Measurements from ENCODE around the gene C4B.
"Not testable (repeated sequence)": the region's sequence is repeated elsewhere in the genome, so short reads cannot be mapped to it uniquely, and the experiment has no call there.

C4B gene

GRCh38 chr6:32056254-32056653 lies 41.7 kb downstream of the C4B start:
- ChIA-PET CTCF (no interaction called here), POLR2A (no interaction called here)
- no peak for DNase-seq (ENCODE audit: extremely low spot score)
- TF ChIP-seq FOXA1 (IDR thresholded peaks at IDR 0.05) (no peak), NFRKB (IDR thresholded peaks at IDR 0.05) (no peak), LEF1 (IDR thresholded peaks at IDR 0.05; ENCODE audit: borderline replicate concordance) (no peak), HDGF (IDR thresholded peaks at IDR 0.05; ENCODE audit: borderline replicate concordance) (no peak), L3MBTL2 (conservative IDR thresholded peaks at IDR 0.05) (no peak), CTBP1 (IDR thresholded peaks at IDR 0.05; ENCODE audit: borderline replicate concordance) (no peak), ELF4 (IDR thresholded peaks at IDR 0.05) (no peak), SP1 (IDR thresholded peaks at IDR 0.05) (no peak), ARNT (IDR thresholded peaks at IDR 0.05) (no peak), TARDBP (IDR thresholded peaks at IDR 0.05) (no peak), ZNF384 (IDR thresholded peaks at IDR 0.05) (no peak), BHLHE40 (IDR thresholded peaks at IDR 0.05; ENCODE audit: borderline replicate concordance) (no peak), FOXK2 (IDR thresholded peaks at IDR 0.05) (no peak), SUZ12 (IDR thresholded peaks at IDR 0.05) (no peak), FOXM1 (IDR thresholded peaks at IDR 0.05; ENCODE audit: borderline replicate concordance) (no peak)
- TF ChIP-seq, protein P1, sequence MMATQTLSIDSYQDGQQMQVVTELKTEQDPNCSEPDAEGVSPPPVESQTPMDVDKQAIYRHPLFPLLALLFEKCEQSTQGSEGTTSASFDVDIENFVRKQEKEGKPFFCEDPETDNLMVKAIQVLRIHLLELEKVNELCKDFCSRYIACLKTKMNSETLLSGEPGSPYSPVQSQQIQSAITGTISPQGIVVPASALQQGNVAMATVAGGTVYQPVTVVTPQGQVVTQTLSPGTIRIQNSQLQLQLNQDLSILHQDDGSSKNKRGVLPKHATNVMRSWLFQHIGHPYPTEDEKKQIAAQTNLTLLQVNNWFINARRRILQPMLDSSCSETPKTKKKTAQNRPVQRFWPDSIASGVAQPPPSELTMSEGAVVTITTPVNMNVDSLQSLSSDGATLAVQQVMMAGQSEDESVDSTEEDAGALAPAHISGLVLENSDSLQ (IDR thresholded peaks at IDR 0.05): no peak

DNA sequence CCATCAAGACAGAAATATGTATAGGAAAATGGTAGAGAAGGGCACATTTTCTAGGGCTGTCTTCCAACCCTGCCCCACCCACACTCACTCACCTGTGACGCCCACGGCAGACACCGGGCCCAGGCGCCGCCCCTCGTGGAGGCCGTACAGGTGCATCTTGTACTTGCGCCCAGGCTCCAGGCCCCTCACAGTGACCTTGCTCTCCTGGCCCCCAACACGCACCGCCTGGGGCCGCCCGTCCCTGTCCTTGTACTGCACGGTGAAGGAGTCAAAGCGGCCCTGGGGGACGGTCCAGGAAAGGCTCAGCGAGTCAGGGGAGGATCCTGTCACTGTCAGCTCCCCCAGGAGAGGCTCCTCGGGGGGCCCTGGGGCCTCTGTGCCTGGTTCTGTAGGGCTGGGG lies 43.4 kb downstream of the C4B start:
- TF ChIP-seq SUZ12 (IDR thresholded peaks at IDR 0.05) (no peak), HDGF (IDR thresholded peaks at IDR 0.05; ENCODE audit: borderline replicate concordance) (no peak), LEF1 (IDR thresholded peaks at IDR 0.05; ENCODE audit: borderline replicate concordance) (no peak), NFRKB (IDR thresholded peaks at IDR 0.05) (no peak), L3MBTL2 (conservative IDR thresholded peaks at IDR 0.05) (no peak), ARNT (IDR thresholded peaks at IDR 0.05) (no peak), FOXK2 (IDR thresholded peaks at IDR 0.05) (no peak), CTBP1 (IDR thresholded peaks at IDR 0.05; ENCODE audit: borderline replicate concordance) (no peak), ELF4 (IDR thresholded peaks at IDR 0.05) (no peak), ZNF384 (IDR thresholded peaks at IDR 0.05) (no peak), TARDBP (IDR thresholded peaks at IDR 0.05) (no peak), BHLHE40 (IDR thresholded peaks at IDR 0.05; ENCODE audit: borderline replicate concordance) (no peak), SP1 (IDR thresholded peaks at IDR 0.05) (no peak), FOXM1 (IDR thresholded peaks at IDR 0.05; ENCODE audit: borderline replicate concordance) (no peak), FOXA1 (IDR thresholded peaks at IDR 0.05) (no peak)
- TF ChIP-seq, protein P1 (IDR thresholded peaks at IDR 0.05): no peak
- ChIA-PET POLR2A (no interaction called here), CTCF (no interaction called here)
- no peak for DNase-seq (ENCODE audit: extremely low spot score)

DNA sequence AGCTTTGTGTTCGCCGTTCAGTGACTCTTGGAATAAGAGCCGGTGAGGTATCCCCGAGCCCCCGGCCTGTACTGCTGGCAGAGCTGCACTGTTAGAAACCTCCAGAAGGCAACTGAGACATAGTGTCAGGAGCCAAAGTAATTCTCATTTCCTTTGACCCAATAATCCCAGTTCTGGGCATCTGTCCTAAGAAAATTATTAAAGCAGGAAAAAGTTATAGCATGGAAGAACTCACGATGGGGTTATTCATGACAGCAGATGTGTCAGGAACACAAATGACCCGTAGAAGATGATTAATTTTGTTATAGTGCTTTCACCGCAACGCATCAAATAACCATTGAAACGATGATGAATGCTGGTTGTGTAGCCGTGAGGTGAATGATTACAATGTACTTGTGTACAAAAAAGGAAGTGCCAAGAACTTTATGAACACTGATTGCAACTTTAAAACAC lies 43.9 kb downstream of the C4B start:
- no peak for TF ChIP-seq SP1 (IDR thresholded peaks at IDR 0.05)
- TF ChIP-seq TARDBP (IDR thresholded peaks at IDR 0.05): no peak
- TF ChIP-seq ZNF384 (IDR thresholded peaks at IDR 0.05): no peak
- no peak for TF ChIP-seq CTBP1 (IDR thresholded peaks at IDR 0.05; ENCODE audit: borderline replicate concordance)
- no peak for TF ChIP-seq BHLHE40 (IDR thresholded peaks at IDR 0.05; ENCODE audit: borderline replicate concordance)
- no peak for TF ChIP-seq FOXK2 (IDR thresholded peaks at IDR 0.05)
- no peak for TF ChIP-seq NFRKB (IDR thresholded peaks at IDR 0.05)
- ChIA-PET CTCF (no interaction called here), POLR2A (no interaction called here)
- DNase-seq (ENCODE audit: extremely low spot score): no peak

GRCh38 chr6:32060966-32061655 lies 46.5 kb downstream of the C4B start:
- DNase-seq (ENCODE audit: extremely low spot score): no peak
- TF ChIP-seq ELF4 (IDR thresholded peaks at IDR 0.05) (no peak), SUZ12 (IDR thresholded peaks at IDR 0.05) (no peak), L3MBTL2 (conservative IDR thresholded peaks at IDR 0.05) (no peak), FOXM1 (IDR thresholded peaks at IDR 0.05; ENCODE audit: borderline replicate concordance) (no peak), TARDBP (IDR thresholded peaks at IDR 0.05) (no peak), CTBP1 (IDR thresholded peaks at IDR 0.05; ENCODE audit: borderline replicate concordance) (no peak), HDGF (IDR thresholded peaks at IDR 0.05; ENCODE audit: borderline replicate concordance) (no peak), ARNT (IDR thresholded peaks at IDR 0.05) (no peak), LEF1 (IDR thresholded peaks at IDR 0.05; ENCODE audit: borderline replicate concordance) (no peak), FOXK2 (IDR thresholded peaks at IDR 0.05) (no peak), NFRKB (IDR thresholded peaks at IDR 0.05) (no peak), BHLHE40 (IDR thresholded peaks at IDR 0.05; ENCODE audit: borderline replicate concordance) (no peak)
- TF ChIP-seq, protein P1 (IDR thresholded peaks at IDR 0.05): no peak
- ChIA-PET CTCF (no interaction called here), POLR2A (no interaction called here)

- ChIA-PET CTCF (no interaction called here), POLR2A (interaction anchor here (1.6 kb wide), 1 partner anchor 12 kb away, joined by 4 read pairs; no protein-coding TSS in a partner anchor)
- TF ChIP-seq TARDBP (IDR thresholded peaks at IDR 0.05) (no peak), FOXM1 (IDR thresholded peaks at IDR 0.05; ENCODE audit: borderline replicate concordance) (no peak), LEF1 (IDR thresholded peaks at IDR 0.05; ENCODE audit: borderline replicate concordance) (no peak), ARNT (IDR thresholded peaks at IDR 0.05) (no peak), ELF4 (IDR thresholded peaks at IDR 0.05) (no peak), L3MBTL2 (conservative IDR thresholded peaks at IDR 0.05) (no peak), BHLHE40 (IDR thresholded peaks at IDR 0.05; ENCODE audit: borderline replicate concordance) (no peak), ZNF384 (IDR thresholded peaks at IDR 0.05) (no peak), FOXA1 (IDR thresholded peaks at IDR 0.05) (no peak), FOXK2 (IDR thresholded peaks at IDR 0.05) (no peak), HDGF (IDR thresholded peaks at IDR 0.05; ENCODE audit: borderline replicate concordance) (no peak), NFRKB (IDR thresholded peaks at IDR 0.05) (no peak), CTBP1 (IDR thresholded peaks at IDR 0.05; ENCODE audit: borderline replicate concordance) (no peak)
- TF ChIP-seq, protein P1 (IDR thresholded peaks at IDR 0.05): no peak
Measured at GRCh38 chr6:32064706-32065105, 50.1 kb downstream of the C4B start.

GRCh38 chr6:32067521-32067920 lies 52.9 kb downstream of the C4B start:
- CTCF ChIA-PET; POLR2A ChIA-PET; DNase-seq (ENCODE audit: extremely low spot score): not testable (repeated sequence)

More at GRCh38 chr6:32064706-32065105, 50.1 kb downstream of the C4B start:
- no peak for DNase-seq (ENCODE audit: extremely low spot score)

DNA sequence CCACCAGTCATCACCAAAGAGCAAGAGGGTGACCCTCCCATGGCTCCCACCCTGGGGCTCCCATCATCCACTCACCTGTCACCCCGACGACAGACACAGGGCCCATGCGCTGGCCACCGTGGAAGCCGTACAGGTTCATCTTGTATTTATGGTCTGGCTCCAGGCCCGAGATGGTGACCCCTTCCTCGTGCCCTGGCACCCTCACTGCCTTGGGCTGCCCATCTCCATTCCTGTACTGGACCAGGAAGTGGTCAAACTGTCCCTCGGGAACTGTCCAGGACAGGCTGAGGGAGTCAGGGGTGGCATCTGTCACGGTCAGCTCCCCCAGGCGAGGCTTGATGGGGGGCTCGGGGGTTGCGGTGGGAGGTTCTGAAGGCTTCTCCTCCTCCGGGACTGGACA lies 53.7 kb downstream of the C4B start:
- POLR2A ChIA-PET; DNase-seq (ENCODE audit: extremely low spot score); CTCF ChIA-PET: not testable (repeated sequence)
